SIG-M5 treated with dmso at 0.1 percent for 504 hours (cell line): ENCODE results near the gene DBF4B.

ENCODE experiments used
- DNase-seq: peaks from one replicate; lab custom pipeline; 2025; ENCODE audit not compliant: unreplicated experiment; lab: John Stamatoyannopoulos, UW

Gene DBF4B

DNA sequence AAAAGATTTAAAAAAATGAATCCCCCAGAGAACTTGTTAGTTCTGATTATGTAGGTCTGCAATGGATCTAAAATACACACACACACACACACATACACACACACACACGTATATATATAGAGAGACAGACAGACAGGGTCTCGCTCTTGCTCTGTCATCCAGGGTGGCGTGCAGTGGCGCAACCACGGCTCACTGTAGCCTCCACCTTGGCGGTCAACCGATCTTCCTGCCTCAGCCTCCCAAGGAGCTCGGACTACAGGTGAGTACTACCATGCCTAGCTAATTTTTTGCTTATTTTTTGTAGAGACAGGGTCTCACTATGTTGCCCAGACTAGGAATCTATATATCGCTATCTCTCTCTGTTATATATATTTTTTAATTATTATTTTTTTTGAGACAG, 88.3 kb downstream of the DBF4B start:
- DNase-seq: no peak

- no peak for DNase-seq
Observed at GRCh38 chr17:44797802-44798201, 89.3 kb downstream of the DBF4B start.

DNA sequence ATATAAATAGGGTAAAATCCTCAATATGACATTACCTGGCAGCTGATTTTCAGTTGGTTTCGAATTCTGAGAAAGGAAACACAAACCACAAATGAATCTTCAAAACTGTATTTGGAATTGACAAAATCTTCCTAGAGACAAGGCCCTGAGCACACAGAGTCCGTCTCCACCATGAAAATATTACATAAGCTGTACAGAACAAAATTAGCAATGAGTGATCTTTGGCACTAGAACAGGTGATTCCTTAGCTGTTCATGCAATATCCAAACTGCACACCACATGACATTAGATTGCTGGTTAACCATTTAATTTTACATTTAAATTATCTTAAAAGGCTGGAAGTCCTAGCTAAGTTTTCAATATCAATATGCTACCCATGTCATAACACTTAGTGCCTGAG, 89.9 kb downstream of the DBF4B start:
- no peak for DNase-seq
